Measurements from ENCODE around the gene IQCM.
"Not testable (repeated sequence)": the region's sequence is repeated elsewhere in the genome, so short reads cannot be mapped to it uniquely, and the experiment has no call there.

The IQCM gene

DNA sequence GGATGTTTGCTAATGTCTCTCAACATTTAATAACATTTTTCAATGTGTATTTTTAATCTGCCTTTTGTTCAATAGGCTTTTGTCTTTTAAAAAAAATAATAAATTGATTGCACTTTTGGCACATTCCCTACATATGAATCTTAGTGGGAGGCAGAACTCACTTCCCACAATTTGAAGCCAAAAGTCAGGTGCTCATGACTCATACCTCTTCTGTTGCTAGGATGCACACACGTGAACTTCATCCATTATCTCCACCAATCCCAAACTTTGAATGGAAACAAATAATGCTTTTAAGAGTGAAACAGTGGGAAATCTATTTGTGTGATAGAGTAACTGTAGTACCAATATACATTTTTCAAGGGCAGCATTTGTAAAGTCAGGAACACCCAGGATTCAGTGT lies 260.5 kb downstream of the IQCM start:
- DNase-seq, result no peak

- DNase-seq, result no peak
These were observed 261.6 kb downstream of the IQCM start for GRCh38 chr4:149553959-149554520.

DNA sequence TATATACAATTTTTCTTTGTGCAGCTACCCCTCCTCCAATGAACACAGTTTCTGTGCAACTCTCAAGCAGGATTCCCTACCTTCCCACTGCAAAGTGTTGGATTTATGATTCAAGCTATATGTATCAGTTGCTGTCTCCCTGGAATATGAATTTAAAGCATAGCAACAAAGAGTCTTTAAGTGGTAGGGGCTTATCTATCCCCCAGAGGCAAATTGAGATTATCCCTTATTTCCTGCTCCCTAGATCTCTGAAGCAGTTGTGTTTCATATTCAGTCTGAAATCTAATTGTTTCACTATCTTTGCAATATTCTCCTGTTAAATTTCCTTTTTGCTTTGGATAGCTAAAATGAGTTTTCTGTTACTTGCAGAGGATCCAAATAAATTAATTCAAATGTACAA lies 263.0 kb downstream of the IQCM start:
- no peak for DNase-seq

GRCh38 chr4:149549911-149550310 lies 265.7 kb downstream of the IQCM start:
- DNase-seq, result no peak

- DNase-seq, result no peak
These were observed 280.9 kb downstream of the IQCM start for GRCh38 chr4:149534779-149535178.

- DNase-seq, result no peak
These were observed 283.8 kb downstream of the IQCM start for GRCh38 chr4:149531861-149532260.

DNA sequence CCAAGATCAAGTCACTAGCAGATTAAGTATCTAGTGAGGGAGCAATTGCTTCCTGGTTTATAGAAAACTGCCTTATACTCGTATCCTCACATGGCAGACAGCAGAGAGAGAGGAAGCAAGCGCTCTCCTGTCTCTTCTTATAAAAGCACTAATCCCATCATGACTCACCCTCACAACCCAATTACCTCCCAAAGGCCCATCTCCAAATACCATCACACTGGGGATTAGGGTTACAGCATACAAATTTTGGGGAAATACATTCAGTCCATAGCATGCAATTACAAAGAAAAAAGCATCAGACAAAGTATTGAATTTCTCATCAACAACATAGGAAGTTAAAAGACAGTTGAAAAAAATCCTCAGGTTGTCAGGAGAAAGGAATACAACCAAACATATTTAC lies 292.6 kb downstream of the IQCM start:
- DNase-seq, result no peak

- DNase-seq, result no peak
These were observed 293.8 kb downstream of the IQCM start for GRCh38 chr4:149521611-149522425.

DNA sequence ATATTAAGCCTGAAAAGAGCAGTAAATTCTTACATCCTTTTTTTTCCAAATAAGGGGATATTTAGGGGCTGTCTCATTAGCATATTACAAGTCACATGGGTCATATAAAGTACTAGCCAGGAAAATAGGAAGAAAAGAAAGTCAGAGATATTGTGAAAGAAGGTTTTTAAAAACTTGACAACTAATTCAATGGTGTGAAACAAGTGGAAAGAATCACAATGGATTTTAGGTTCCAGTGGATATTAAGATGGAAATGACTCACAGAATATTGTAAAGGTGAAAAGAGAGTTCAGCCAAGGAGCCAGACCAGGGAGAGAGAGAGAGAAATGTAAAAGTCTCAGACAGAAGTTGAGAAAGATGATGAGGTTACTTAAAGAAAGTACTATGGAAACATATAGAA lies 297.2 kb downstream of the IQCM start:
- no peak for DNase-seq

- no peak for DNase-seq
These were observed 302.6 kb downstream of the IQCM start for GRCh38 chr4:149513081-149513480.

- DNase-seq, result no peak
These were observed 303.1 kb downstream of the IQCM start for GRCh38 chr4:149512501-149512900.

GRCh38 chr4:149511558-149512298 lies 303.9 kb downstream of the IQCM start:
- no peak for DNase-seq

DNA sequence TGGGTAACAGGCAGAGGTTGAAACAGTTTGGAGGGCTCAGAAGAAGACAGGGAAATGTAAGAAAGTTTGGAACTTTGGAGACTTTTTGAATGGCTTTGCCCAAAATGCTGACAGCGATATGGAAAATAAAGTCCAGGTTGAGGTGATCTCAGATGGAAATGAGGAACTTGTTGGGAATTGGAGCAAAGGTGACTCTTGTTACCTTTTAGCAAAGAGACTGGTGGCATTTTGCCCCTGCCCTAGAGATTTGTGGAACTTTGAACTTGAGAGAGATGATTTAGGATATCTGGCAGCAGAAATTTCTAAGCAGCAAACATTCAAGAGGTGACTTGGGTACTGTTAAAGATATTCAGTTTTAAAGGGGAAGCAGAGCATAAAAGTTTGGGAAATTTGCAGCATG lies 308.3 kb downstream of the IQCM start:
- DNase-seq, result not testable (repeated sequence)

- DNase-seq, result no peak
These were observed 314.8 kb downstream of the IQCM start for GRCh38 chr4:149500806-149501205.

DNA sequence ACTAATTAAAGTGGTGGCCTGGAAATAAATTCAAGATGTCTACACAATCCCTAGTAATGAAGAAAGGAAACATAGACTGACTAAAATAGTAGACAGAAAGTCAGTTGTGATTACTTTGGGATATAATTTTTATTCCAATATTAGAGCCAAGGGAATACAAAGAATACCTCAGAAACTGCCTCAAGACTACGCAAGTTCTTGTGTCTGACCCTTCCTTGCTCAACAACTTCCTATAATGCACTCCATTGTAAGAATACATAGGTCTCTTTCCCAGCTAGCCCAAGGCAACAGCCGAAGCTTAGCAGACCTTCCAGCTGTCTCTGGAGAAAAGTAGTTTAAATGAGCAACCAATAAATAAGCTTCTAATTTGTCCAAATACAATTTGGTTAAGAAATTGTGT lies 315.9 kb downstream of the IQCM start:
- no peak for DNase-seq

DNA sequence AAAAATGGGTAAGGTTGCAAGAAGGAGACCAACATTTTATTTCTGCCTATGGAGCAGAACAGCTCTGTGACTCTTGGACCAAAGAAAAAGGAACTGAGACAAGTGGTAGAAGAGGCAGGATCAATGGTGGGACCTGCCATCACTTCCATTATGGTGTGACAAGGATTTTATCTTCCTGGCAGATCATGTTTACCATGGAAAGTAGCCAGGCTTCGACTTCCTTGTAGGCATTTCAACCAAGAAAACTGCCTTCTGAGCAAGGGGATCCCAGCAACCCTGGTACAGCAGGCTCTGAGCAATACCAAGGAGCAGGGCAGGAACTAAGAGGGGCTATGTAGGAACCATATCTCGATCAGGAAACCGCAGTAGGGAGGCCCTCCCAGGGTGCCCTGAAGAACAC lies 317.4 kb downstream of the IQCM start:
- no peak for DNase-seq

DNA sequence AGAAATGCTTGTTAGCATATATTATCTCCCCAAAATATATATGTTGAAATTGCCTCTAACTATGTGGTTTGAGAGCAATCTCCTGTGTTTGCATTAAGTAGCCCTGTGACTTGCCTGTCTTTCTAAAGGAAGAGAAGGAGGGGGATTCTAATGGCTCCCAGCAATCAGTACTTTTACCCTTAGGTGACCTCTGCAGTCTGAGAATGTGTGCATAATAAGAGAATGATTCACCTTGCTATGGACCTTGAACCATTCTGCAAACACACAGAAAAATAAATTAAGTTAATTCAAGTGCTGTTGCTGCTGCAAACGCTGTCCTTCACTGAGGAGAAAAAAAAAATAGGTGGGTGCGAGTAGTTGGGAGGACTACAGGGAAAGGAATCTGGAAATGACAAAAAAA lies 322.2 kb downstream of the IQCM start:
- DNase-seq, result no peak

DNA sequence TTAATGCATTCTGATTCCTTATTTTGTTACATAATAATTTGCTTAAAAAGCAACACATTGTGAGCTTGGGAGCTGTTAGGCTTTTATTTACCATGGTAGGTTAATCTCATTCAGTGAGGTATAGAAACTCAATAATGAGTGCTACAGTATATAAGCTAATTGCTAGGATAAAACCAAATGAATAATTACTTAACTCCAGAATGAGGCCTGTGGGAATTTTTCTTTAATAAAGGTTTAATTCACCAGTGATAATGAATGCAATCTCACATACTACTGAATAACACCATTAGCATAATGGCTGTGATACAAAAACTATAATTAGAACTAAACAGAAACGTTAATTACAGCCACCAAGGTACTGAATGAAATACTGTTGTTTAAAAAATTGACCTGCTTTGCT lies 326.3 kb downstream of the IQCM start:
- DNase-seq, result no peak

- no peak for DNase-seq
These were observed 328.8 kb downstream of the IQCM start for GRCh38 chr4:149486861-149487260.

GRCh38 chr4:149468669-149469068 lies 347.0 kb downstream of the IQCM start:
- not testable (repeated sequence) for DNase-seq

DNA sequence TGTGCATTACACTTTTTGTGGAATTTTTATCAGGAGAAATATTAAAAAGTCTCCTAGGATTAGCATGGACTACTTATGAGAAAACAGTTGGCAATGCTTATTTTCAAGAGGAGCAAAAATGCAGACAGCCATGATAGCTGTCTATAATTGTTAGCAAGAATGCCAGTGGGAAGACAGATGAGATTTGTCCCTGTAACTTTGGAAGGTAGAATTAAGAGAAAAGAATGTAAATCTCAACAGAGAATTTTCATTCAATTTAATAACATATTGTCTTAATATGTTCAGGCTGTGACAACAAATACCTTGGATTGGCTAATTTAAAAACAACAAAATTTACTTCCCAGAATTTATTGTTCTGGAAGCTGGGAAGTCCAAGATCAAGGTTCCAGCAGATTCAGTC lies 349.2 kb downstream of the IQCM start:
- DNase-seq, result no peak

GRCh38 chr4:149465955-149466354 lies 349.7 kb downstream of the IQCM start:
- DNase-seq, result no peak

- no peak for DNase-seq
These were observed 372.1 kb downstream of the IQCM start for GRCh38 chr4:149443537-149443936.

- DNase-seq, result no peak
These were observed 374.3 kb downstream of the IQCM start for GRCh38 chr4:149441338-149441737.

Measured in T-helper 2 cell (primary cell).